ENCODE data around the gene STEAP2.

Gene STEAP2

DNA sequence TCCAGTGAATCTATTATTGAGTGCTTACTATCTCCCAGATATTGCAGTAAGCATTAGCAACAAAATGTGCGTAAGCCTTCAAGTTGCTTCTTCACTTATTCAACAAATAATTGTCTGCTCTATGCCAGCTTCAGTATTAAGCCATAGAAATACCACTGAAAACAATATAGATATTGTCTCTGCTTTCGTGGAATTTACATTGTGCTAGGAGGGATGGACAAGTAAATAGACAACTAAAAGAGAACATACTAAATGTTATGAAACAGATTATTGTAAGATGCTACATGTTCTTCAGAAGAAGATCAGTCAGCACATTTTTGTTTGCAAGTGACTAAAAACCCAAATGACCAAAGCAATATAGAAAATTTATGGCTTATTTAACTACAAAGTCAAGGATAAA is 60.7 kb downstream of the STEAP2 start:
- DNase-seq (ENCODE audit: low read depth): no peak

- no peak for DNase-seq (ENCODE audit: low read depth)
These were observed 62.6 kb downstream of the STEAP2 start for GRCh38 chr7:90274161-90274560.

DNA sequence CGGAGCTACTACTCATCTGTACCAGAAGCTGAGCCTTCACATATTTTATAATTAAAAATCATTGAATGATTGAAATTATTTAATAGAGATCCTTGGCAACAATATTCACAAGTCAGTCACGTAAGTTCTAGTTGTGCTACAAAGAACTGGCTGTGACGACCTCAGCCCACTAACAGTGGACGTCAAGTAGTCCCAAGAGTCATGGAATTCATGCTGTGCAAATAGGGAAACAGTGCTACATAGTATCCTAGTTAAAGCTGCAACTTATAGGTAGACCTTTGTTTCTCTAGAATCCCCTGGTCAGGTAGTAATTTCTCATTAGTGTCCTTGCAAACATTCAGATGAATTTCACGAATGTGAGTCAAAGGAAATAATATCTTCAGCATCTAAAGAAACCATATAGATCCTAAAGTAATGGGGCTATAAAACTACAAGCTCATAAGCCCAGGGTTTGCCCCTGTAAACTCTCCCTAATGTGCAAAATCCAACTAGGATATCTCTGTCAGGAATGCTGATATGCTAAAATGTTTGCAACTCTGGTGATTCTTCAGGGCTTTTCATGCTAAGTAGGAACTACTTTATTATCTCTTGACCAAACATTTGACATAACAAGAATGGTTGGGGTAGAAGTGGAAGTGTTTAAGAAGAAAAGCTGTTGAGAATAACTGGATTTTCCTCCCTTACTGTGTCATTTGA is 64.6 kb downstream of the STEAP2 start:
- DNase-seq (ENCODE audit: low read depth): no peak

Data from activated T-cell treated with anti-CD3 and anti-CD28 coated beads for 48 hours (primary cell).